Neutrophil (primary cell): Measurements from ENCODE around the gene AQP6.

Experiments
- H3K27ac ChIP-seq: fragments of 200-600 bp; sonication (generic); 2 replicates; pipeline ENCODE4 v1.5.1; 2016; ENCODE audit warnings: mild to moderate bottlenecking, moderate library complexity
- H3K27me3 ChIP-seq: fragments of 200-600 bp; sonication (generic); 2 replicates; pipeline ENCODE4 v1.6.0; 2016; ENCODE audit warnings: mild to moderate bottlenecking
- H3K36me3 ChIP-seq: fragments of 200-600 bp; sonication (generic); 2 replicates; pipeline ENCODE4 v1.5.1; 2017
- H3K4me1 ChIP-seq, 2 experiments: fragments of 200-600 bp in 1 of 2; sonication (generic) in 1 of 2; 1 replicate in 1 of 2; 2 replicates in 1 of 2; pipeline versions ENCODE4 v1.5.1 to v1.6.1; 2013 to 2016; ENCODE audit warnings: low read depth in 1 of 2, low read length in 1 of 2, mild to moderate bottlenecking in 1 of 2, moderate library complexity in 1 of 2; ENCODE audit not compliant: control insufficient read depth in 1 of 2, insufficient read depth in 1 of 2
- H3K4me3 ChIP-seq, 2 experiments: fragments of 200-600 bp in 1 of 2; sonication (generic) in 1 of 2; 1 replicate in 1 of 2; 2 replicates in 1 of 2; pipeline ENCODE4 v1.5.1; 2013 to 2016; ENCODE audit warnings: low read depth in 1 of 2, low read length in 1 of 2, mild to moderate bottlenecking in 1 of 2, moderate library complexity in 1 of 2
- H3K9me3 ChIP-seq: fragments of 200-600 bp; sonication (generic); 2 replicates; pipeline ENCODE4 v1.5.1; 2016
- TF ChIP-seq, protein P1 (sequence below): fragments of 200-600 bp; sonication (generic); IDR thresholded peaks from 2 replicates; pipeline ENCODE4 v1.5.1; 2016; ENCODE audit warnings: antibody characterized with exemption

AQP6 gene

DNA sequence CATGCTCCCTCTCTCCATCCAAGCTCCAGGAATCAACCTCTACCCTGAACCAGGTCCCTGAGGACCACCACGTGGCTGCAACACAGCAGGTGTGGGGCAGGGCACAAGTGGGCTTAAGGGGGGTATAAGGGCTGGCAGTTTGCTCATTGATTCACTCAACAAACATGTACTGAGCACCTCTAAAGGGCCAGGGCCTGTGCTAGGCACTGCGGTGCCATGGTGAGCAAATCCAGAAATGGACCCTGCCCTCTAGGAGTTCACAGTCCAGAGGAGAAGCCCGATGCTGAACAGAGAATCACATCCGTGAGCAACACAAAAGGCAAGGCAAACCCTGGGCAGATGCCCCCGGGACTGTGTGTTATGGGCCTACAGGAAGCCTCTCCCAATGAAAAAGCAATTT, 28.7 kb upstream of the AQP6 start:
- peak overlapping the region; percentile 67 for H3K27ac ChIP-seq
- H3K27me3 ChIP-seq = peaks cover 35% of the 10 kb centered on the region
- TF ChIP-seq, protein P1, sequence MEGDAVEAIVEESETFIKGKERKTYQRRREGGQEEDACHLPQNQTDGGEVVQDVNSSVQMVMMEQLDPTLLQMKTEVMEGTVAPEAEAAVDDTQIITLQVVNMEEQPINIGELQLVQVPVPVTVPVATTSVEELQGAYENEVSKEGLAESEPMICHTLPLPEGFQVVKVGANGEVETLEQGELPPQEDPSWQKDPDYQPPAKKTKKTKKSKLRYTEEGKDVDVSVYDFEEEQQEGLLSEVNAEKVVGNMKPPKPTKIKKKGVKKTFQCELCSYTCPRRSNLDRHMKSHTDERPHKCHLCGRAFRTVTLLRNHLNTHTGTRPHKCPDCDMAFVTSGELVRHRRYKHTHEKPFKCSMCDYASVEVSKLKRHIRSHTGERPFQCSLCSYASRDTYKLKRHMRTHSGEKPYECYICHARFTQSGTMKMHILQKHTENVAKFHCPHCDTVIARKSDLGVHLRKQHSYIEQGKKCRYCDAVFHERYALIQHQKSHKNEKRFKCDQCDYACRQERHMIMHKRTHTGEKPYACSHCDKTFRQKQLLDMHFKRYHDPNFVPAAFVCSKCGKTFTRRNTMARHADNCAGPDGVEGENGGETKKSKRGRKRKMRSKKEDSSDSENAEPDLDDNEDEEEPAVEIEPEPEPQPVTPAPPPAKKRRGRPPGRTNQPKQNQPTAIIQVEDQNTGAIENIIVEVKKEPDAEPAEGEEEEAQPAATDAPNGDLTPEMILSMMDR = no peak
- no peaks in the 10 kb centered on the region for H3K9me3 ChIP-seq
- peaks cover 42 to 46% of the 10 kb centered on the region in 2 experiments for H3K4me1 ChIP-seq
- no peak overlapping the region for H3K4me3 ChIP-seq
- H3K36me3 ChIP-seq = no peaks in the 10 kb centered on the region

DNA sequence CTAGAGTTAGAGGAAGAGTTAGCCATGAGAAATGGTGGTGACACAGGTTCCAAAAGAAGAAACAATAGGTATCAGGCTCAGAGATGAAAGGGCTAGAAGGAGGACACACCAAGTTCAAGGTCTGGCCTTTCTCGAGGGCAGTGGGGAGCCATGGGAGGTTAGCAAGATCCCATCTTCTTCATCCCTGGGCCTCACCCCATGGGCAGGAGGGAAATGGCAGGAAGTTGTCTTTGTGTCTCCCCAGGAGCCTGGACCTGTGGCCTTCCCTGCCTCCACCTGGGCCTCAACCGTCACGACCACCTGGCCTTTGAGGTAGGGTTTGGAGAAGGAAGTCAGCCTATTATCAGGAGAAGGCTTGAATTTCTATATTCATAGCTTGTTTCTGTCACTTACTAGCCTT, 28.0 kb upstream of the AQP6 start:
- H3K4me3 ChIP-seq = peak overlapping the region in 1 of 2 experiments; percentile 51
- TF ChIP-seq, protein P1 = no peak
- no peaks in the 10 kb centered on the region for H3K36me3 ChIP-seq
- peak overlapping the region; percentile 67 for H3K27ac ChIP-seq
- H3K9me3 ChIP-seq = no peaks in the 10 kb centered on the region
- peaks cover 42% of the 10 kb centered on the region for H3K27me3 ChIP-seq
- H3K4me1 ChIP-seq = peaks cover 42 to 46% of the 10 kb centered on the region in 2 experiments

DNA sequence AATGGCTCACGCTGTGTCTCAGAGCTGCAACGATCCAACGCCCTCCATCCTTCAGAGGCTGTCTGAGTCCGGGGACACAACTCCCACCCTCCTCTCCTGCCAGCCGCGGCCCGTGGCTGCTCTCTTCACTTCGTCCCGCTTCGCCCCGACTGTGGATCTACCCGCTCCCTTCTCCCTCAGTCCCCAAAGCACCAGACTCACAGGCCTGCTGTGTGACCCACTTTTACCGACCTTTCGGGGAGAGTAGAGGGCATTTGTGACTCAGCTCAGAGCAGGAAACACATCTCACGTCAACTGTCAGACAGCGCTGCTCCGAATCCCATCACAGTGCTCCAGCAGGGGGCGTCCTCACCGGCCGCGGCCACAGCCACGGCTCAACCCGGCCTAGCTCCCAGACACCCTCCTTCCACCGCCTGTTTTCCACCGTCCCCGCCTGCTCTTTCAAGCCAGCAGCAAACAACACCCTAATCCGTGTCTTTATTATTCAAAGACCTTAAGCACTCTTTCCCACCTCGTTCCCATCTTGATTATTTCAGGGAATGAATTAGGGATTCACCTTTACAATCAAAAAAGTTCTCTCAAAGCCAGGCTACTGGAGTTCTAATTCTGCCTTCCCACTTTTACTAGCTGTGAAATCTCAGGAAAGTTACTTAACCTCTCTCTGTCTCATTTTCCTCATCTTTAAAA, 27.2 kb upstream of the AQP6 start:
- Histone ChIP-seq H3K27ac (peak overlapping the region; percentile 67), H3K27me3 (peaks cover 50% of the 10 kb centered on the region), H3K4me3 (peak overlapping the region; percentile 51 to 52), H3K36me3 (no peaks in the 10 kb centered on the region), H3K4me1 (peaks cover 42 to 46% of the 10 kb centered on the region in 2 experiments), H3K9me3 (no peaks in the 10 kb centered on the region)
- TF ChIP-seq, protein P1 = peak; percentile 59

DNA sequence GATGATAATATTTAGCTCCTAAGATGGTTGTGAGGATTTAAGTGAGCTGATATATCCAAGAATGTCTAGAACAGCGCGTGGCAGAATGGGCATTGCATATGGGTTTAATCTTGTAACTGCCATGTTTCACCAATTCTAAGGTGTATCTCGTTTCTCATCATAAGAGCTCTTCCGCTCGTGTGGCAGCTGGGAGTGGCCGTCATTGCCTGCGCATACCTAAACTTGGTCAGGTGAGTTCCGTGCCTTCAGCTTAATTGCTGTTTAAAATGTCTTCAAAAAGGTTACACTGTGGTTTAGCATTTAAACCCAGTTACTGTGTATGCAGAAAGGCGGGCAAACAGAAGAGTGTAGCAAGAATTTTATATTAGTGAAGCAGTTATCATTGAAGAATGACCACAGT, 26.7 kb upstream of the AQP6 start:
- Histone ChIP-seq H3K9me3 (no peaks in the 10 kb centered on the region), H3K4me3 (no peak overlapping the region), H3K27ac (no peak overlapping the region), H3K36me3 (no peaks in the 10 kb centered on the region), H3K27me3 (peaks cover 55% of the 10 kb centered on the region), H3K4me1 (peaks cover 42 to 46% of the 10 kb centered on the region in 2 experiments)
- TF ChIP-seq, protein P1 = no peak

DNA sequence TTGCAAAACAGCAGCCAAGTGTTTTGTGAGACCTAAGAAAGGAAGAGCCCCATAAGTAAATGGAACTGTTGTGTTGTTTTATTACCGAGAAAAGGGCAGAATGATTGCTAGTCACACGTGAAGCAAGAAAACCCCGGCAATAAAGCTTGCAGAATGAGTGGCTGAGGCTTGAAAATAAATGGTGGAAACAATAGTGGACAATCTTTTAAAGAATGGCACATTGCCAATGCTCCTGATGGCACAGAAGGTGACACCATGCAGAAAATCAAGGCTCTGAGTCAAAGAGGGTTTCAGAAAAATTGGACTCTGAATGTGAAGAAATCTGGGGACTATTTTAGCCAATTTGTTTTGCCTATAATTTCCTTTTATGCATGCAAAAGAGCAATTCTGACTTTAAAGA, 26.2 kb upstream of the AQP6 start:
- no peak overlapping the region for H3K27ac ChIP-seq
- H3K36me3 ChIP-seq = no peaks in the 10 kb centered on the region
- no peak overlapping the region for H3K4me3 ChIP-seq
- H3K9me3 ChIP-seq = no peaks in the 10 kb centered on the region
- peaks cover 42 to 45% of the 10 kb centered on the region in 2 experiments for H3K4me1 ChIP-seq
- H3K27me3 ChIP-seq = peaks cover 59% of the 10 kb centered on the region
- TF ChIP-seq, protein P1 = no peak
